IPS-15b (cell line): ENCODE data around the gene FOXM1.
"Not testable (repeated sequence)": the region's sequence is repeated elsewhere in the genome, so short reads cannot be mapped to it uniquely, and the experiment has no call there.

Experiments used
- H3K27me3 ChIP-seq: one replicate; pipeline ENCODE4 v1.6.1; 2013; ENCODE audit warnings: low read length; ENCODE audit not compliant: control insufficient read depth, insufficient read depth
- H3K36me3 ChIP-seq: one replicate; pipeline ENCODE4 v1.6.1; 2013; ENCODE audit warnings: low read length; ENCODE audit not compliant: control insufficient read depth, insufficient read depth
- H3K4me1 ChIP-seq: one replicate; pipeline ENCODE4 v1.6.1; 2013; ENCODE audit warnings: mild to moderate bottlenecking, low read length; ENCODE audit not compliant: control insufficient read depth, insufficient read depth
- H3K4me3 ChIP-seq: one replicate; pipeline ENCODE4 v1.5.1; 2013; ENCODE audit warnings: low read depth, low read length
- H3K9ac ChIP-seq: one replicate; pipeline ENCODE4 v1.6.1; 2013; ENCODE audit warnings: low read depth, mild to moderate bottlenecking, low read length
- H3K9me3 ChIP-seq: one replicate; pipeline ENCODE4 v1.6.1; 2013; ENCODE audit warnings: mild to moderate bottlenecking, low read length; ENCODE audit not compliant: control insufficient read depth, insufficient read depth

FOXM1 gene

GRCh38 chr12:2877953-2878732 lies 1.2 kb upstream of the FOXM1 start:
- Histone ChIP-seq H3K4me1 (peaks cover 8% of the 10 kb centered on the region), H3K9me3 (no peaks in the 10 kb centered on the region), H3K9ac (peak overlapping the region; percentile 74), H3K27me3 (no peaks in the 10 kb centered on the region), H3K4me3 (peak overlapping the region; percentile 93), H3K36me3 (peaks cover 11% of the 10 kb centered on the region)

GRCh38 chr12:2876431-2877046 lies 435 bp downstream of the FOXM1 start:
- Histone ChIP-seq H3K4me1 (peaks cover 8% of the 10 kb centered on the region), H3K9ac (peak overlapping the region; percentile 91), H3K27me3 (no peaks in the 10 kb centered on the region), H3K4me3 (peak overlapping the region; percentile 93), H3K36me3 (peaks cover 16% of the 10 kb centered on the region), H3K9me3 (no peaks in the 10 kb centered on the region)

GRCh38 chr12:2868986-2869632 lies 7.9 kb downstream of the FOXM1 start:
- H3K4me3 ChIP-seq, H3K4me1 ChIP-seq, H3K9me3 ChIP-seq, H3K27me3 ChIP-seq, H3K9ac ChIP-seq: not testable (repeated sequence)
- H3K36me3 ChIP-seq, result peaks cover 46% of the 10 kb centered on the region

- H3K36me3 ChIP-seq, result peaks cover 60% of the 10 kb centered on the region
- no peak overlapping the region for H3K9ac ChIP-seq
- H3K9me3 ChIP-seq, result no peaks in the 10 kb centered on the region
- H3K27me3 ChIP-seq, result no peaks in the 10 kb centered on the region
- no peaks in the 10 kb centered on the region for H3K4me1 ChIP-seq
- no peak overlapping the region for H3K4me3 ChIP-seq
Observed at GRCh38 chr12:2864198-2864597, 12.8 kb downstream of the FOXM1 start.

GRCh38 chr12:2863402-2863801 lies 13.6 kb downstream of the FOXM1 start:
- not testable (repeated sequence) for H3K27me3 ChIP-seq, H3K4me1 ChIP-seq, H3K4me3 ChIP-seq, H3K9ac ChIP-seq, H3K9me3 ChIP-seq
- peaks cover 67% of the 10 kb centered on the region for H3K36me3 ChIP-seq

- Histone ChIP-seq H3K27me3 (no peaks in the 10 kb centered on the region), H3K4me1 (no peaks in the 10 kb centered on the region), H3K36me3 (peaks cover 63% of the 10 kb centered on the region), H3K9ac (no peak overlapping the region), H3K4me3 (no peak overlapping the region), H3K9me3 (no peaks in the 10 kb centered on the region)
Observed at GRCh38 chr12:2862876-2863275, 14.1 kb downstream of the FOXM1 start.

- Histone ChIP-seq H3K9me3 (no peaks in the 10 kb centered on the region), H3K4me1 (no peaks in the 10 kb centered on the region), H3K36me3 (peaks cover 43% of the 10 kb centered on the region)
Observed at GRCh38 chr12:2860170-2860569, 16.8 kb downstream of the FOXM1 start.

GRCh38 chr12:2858944-2859421 lies 18.0 kb downstream of the FOXM1 start:
- Histone ChIP-seq H3K9ac (no peak overlapping the region), H3K36me3 (peaks cover 32% of the 10 kb centered on the region)

More at GRCh38 chr12:2860170-2860569, 16.8 kb downstream of the FOXM1 start:
- no peaks in the 10 kb centered on the region for H3K27me3 ChIP-seq
- no peak overlapping the region for H3K9ac ChIP-seq
- no peak overlapping the region for H3K4me3 ChIP-seq

GRCh38 chr12:2858334-2858733 lies 18.6 kb downstream of the FOXM1 start:
- no peak overlapping the region for H3K4me3 ChIP-seq
- peaks cover 29% of the 10 kb centered on the region for H3K36me3 ChIP-seq
- H3K4me1 ChIP-seq, result no peaks in the 10 kb centered on the region
- no peaks in the 10 kb centered on the region for H3K9me3 ChIP-seq
- H3K27me3 ChIP-seq, result no peaks in the 10 kb centered on the region
- H3K9ac ChIP-seq, result no peak overlapping the region

More at GRCh38 chr12:2858944-2859421, 18.0 kb downstream of the FOXM1 start:
- Histone ChIP-seq H3K4me3 (no peak overlapping the region), H3K4me1 (no peaks in the 10 kb centered on the region), H3K9me3 (no peaks in the 10 kb centered on the region), H3K27me3 (no peaks in the 10 kb centered on the region)

- Histone ChIP-seq H3K9me3 (no peaks in the 10 kb centered on the region), H3K4me1 (no peaks in the 10 kb centered on the region), H3K4me3 (no peak overlapping the region), H3K9ac (no peak overlapping the region), H3K36me3 (peaks cover 22% of the 10 kb centered on the region), H3K27me3 (no peaks in the 10 kb centered on the region)
Observed at GRCh38 chr12:2857576-2857975, 19.4 kb downstream of the FOXM1 start.

- Histone ChIP-seq H3K36me3 (peaks cover 18% of the 10 kb centered on the region), H3K4me1 (no peaks in the 10 kb centered on the region), H3K9ac (no peak within 1 kb of the TSS), H3K27me3 (no peaks in the 10 kb centered on the region), H3K4me3 (no peak within 1 kb of the TSS), H3K9me3 (no peaks in the 10 kb centered on the region)
Observed at GRCh38 chr12:2857021-2857431, 19.9 kb downstream of the FOXM1 start, which contains the start of gene TEX52. Gene TEX52, minus strand, starts transcription at chr12:2857039. Its CDS starts 13 bp downstream, at chr12:2857026.
